H1 (cell line): ENCODE measurements around the gene DCTN3. TPM values are rescaled to one million over a fixed set of nuclear protein-coding genes. Genes with fewer than 3 reads are reported as not detected.

Experiments
- CTBP2 ChIP-seq: IDR thresholded peaks from 2 replicates; pipeline ENCODE4 v1.7.0; 2011; ENCODE audit warnings: borderline replicate concordance, mild to moderate bottlenecking, moderate library complexity, mixed read lengths, low read length; ENCODE audit not compliant: insufficient read depth, insufficient read length
- JUND ChIP-seq: IDR thresholded peaks from 2 replicates; pipeline ENCODE4 v1.6.1; 2011; ENCODE audit warnings: mild to moderate bottlenecking, improper control_type of control experiment, low read length
- RAD21 ChIP-seq, 2 experiments: IDR thresholded peaks in 1 of 2; conservative IDR thresholded peaks in 1 of 2; 2 replicates each; pipeline ENCODE4 v1.6.1; 2011; ENCODE audit warnings: low read depth in 2 of 2, low read length in 2 of 2, improper control_type of control experiment in 1 of 2, inconsistent platforms in 1 of 2, mild to moderate bottlenecking in 1 of 2, moderate library complexity in 1 of 2
- SIN3A ChIP-seq, 2 experiments: IDR thresholded peaks in 1 of 2; conservative IDR thresholded peaks in 1 of 2; 2 replicates each; pipeline ENCODE4 v1.6.1; 2011 to 2012; ENCODE audit warnings: low read length in 2 of 2, improper control_type of control experiment in 1 of 2, low read depth in 1 of 2, mild to moderate bottlenecking in 1 of 2
- SP4 ChIP-seq: IDR thresholded peaks from 2 replicates; pipeline ENCODE4 v1.6.1; 2012; ENCODE audit warnings: low read length, inconsistent platforms
- SUZ12 ChIP-seq: fragments of 200-600 bp; sonication (generic); IDR thresholded peaks from 2 replicates; pipeline ENCODE4 v1.6.1; 2012; ENCODE audit warnings: mild to moderate bottlenecking, inconsistent platforms, low read length, moderate library complexity, mixed read lengths
- TEAD4 ChIP-seq: IDR thresholded peaks from 2 replicates; pipeline ENCODE4 v1.6.1; 2012; ENCODE audit warnings: low read depth, low read length, inconsistent platforms, mixed read lengths
- USF2 ChIP-seq: IDR thresholded peaks from 2 replicates; pipeline ENCODE4 v1.6.1; 2011; ENCODE audit warnings: low read length, improper control_type of control experiment
- polyA plus RNA-seq, 7 experiments: library from polyadenylated mRNA; depleted of rRNA in 3 of 7; stranded (reverse) in 5 of 7; unstranded in 2 of 7; fragments of >200 nt in 5 of 7; fragments of 200-250 nt in 2 of 7; gene quantifications; 1 replicate in 5 of 7; 2 replicates in 1 of 7; 4 replicates in 1 of 7; pipeline versions ENCODE4 v1.2.1 to v1.2.3, GENCODE V29; 2011 to 2013; ENCODE audit warnings: missing spikeins in 2 of 7, mixed read lengths in 2 of 7
- total RNA-seq: library from RNA; stranded (reverse); fragmentation: NEBNext Ultra II Directional; extraction: Animal tissue kit (Norgen Biotek cat#: 25700); gene quantifications from 2 replicates; pipeline ENCODE4 v1.2.1, GENCODE V29; 2021

The DCTN3 gene
- total and polyA plus RNA-seq, 2 of the 8 experiments (the other 6 are each of a cell fraction or from before 2014, with no cell fraction given), result 25.6 to 39.2 TPM

- no peak for TF ChIP-seq CTBP2
- no peak for TF ChIP-seq RAD21 (IDR thresholded peaks at IDR 0.05 in 1 of 2, conservative IDR thresholded peaks at IDR 0.05 in 1 of 2; ENCODE audit: low read depth in 2 of 2, low read length in 2 of 2)
- no peak for TF ChIP-seq SP4
- TF ChIP-seq SUZ12, result no peak
- TF ChIP-seq USF2, result no peak
- no peak for TF ChIP-seq TEAD4
- TF ChIP-seq SIN3A (conservative IDR thresholded peaks at IDR 0.05 in 1 of 2, IDR thresholded peaks at IDR 0.05 in 1 of 2; ENCODE audit: low read depth in 1 of 2, low read length in 2 of 2), result no peak
- TF ChIP-seq JUND, result no peak
These were observed 5.2 kb downstream of the DCTN3 start (continued) for GRCh38 chr9:34615132-34615531.
